GM12892 (cell line): ENCODE data around the gene TRIM65.

Source experiments
- POLR2A ChIP-seq: IDR thresholded peaks from 2 replicates; pipeline ENCODE4 v1.6.1; 2011; ENCODE audit warnings: low read depth, low read length, control low read depth
- POLR2AphosphoS5 ChIP-seq: IDR thresholded peaks from 2 replicates; pipeline ENCODE4 v1.6.1; 2011; ENCODE audit warnings: low read depth, low read length, control low read depth
- TAF1 ChIP-seq: IDR thresholded peaks from 2 replicates; pipeline ENCODE4 v1.6.1; 2011; ENCODE audit warnings: low read depth, mild to moderate bottlenecking, control low read depth, low read length, borderline replicate concordance

DNA sequence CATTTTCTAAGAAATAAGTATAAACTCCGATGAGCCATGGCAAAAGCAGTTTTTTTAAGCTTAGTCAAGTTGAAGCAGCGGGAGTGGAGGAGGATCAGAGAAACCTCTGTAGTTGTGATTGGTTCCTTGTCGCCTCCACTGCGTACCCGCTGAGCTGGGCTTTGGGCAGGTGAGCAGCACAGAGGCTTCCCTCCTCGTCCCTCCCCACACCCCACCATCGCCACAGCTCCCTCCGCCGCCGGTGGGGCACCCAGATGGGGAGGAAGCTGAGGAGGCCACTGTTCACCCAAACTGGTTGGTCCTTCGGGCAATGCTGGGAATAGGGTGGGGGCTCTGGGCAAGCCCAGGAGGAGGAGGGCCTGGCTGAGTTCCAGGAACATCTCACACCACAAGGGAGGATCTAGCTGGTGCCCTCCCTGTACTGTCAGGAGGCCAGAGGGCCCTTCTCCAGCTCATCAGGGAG is 13.1 kb upstream of the TRIM65 start:
- TF ChIP-seq POLR2A = no peak
- no peak for TF ChIP-seq POLR2AphosphoS5
- no peak for TF ChIP-seq TAF1
